ENCODE results near the gene RASSF3. TPM values are rescaled to one million over a fixed set of nuclear protein-coding genes. Genes with fewer than 3 reads are reported as not detected.

RASSF3 gene
- total and polyA plus RNA-seq, 10 of the 15 experiments (the other 5 are each of a cell fraction or from before 2014, with no cell fraction given): 6.9 to 62.4 (median 30.3) TPM

GRCh38 chr12:64720884-64721283 is 110.6 kb downstream of the RASSF3 start:
- no peaks in the 10 kb centered on the region for H3K79me2 ChIP-seq (ENCODE audit: control insufficient read depth, insufficient read depth, low read length)
- no peak for FAIRE-seq
- no peak overlapping the region for H3K4me3 ChIP-seq
- H3K4me1 ChIP-seq (ENCODE audit: control insufficient read depth, insufficient read depth, low read length): no peaks in the 10 kb centered on the region
- no peaks in the 10 kb centered on the region for H3K9me3 ChIP-seq (replicated peaks; ENCODE audit: control insufficient read depth, insufficient read depth, low read length)
- no peaks in the 10 kb centered on the region for H4K20me1 ChIP-seq (ENCODE audit: control insufficient read depth, insufficient read depth)
- no TSS peak for BruUV-seq (replicated peaks)
- no peak overlapping the region for H3K27ac ChIP-seq (ENCODE audit: control insufficient read depth, insufficient read depth)
- POLR2A ChIA-PET: no interaction called here
- in situ Hi-C loops (cut with MboI) (no loop called here), intact Hi-C loops (cut with micrococcal nuclease; ENCODE audit: unreplicated experiment) (no loop called here)
- 94% methylated on average over 1 of the region's 1 CpG for WGBS (ENCODE audit: insufficient coverage, insufficient replicate concordance, low lambda C conversion rate, missing lambda C conversion rate)
- peaks cover 0 to 7% of the 10 kb centered on the region in 2 experiments; a peak in 2 of 4 replicates for H3K36me3 ChIP-seq (ENCODE audit: control insufficient read depth in 2 of 2, insufficient read depth in 2 of 2, low read length in 1 of 2)
- DNase-seq (ENCODE audit: low read depth, low spot score): no peak
- H3K9ac ChIP-seq (ENCODE audit: control insufficient read depth, insufficient read depth, low read length): no peak overlapping the region
- no peak for TF ChIP-seq NFYA (IDR thresholded peaks at IDR 0.05; ENCODE audit: borderline replicate concordance, low read depth, low read length)
- no peak for TF ChIP-seq PRDM15 (CRISPR knock-in tag; IDR thresholded peaks at IDR 0.05)
- TF ChIP-seq, protein P1, sequence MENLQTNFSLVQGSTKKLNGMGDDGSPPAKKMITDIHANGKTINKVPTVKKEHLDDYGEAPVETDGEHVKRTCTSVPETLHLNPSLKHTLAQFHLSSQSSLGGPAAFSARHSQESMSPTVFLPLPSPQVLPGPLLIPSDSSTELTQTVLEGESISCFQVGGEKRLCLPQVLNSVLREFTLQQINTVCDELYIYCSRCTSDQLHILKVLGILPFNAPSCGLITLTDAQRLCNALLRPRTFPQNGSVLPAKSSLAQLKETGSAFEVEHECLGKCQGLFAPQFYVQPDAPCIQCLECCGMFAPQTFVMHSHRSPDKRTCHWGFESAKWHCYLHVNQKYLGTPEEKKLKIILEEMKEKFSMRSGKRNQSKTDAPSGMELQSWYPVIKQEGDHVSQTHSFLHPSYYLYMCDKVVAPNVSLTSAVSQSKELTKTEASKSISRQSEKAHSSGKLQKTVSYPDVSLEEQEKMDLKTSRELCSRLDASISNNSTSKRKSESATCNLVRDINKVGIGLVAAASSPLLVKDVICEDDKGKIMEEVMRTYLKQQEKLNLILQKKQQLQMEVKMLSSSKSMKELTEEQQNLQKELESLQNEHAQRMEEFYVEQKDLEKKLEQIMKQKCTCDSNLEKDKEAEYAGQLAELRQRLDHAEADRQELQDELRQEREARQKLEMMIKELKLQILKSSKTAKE (IDR thresholded peaks at IDR 0.05; ENCODE audit: low read depth, poor library complexity, severe bottlenecking): no peak
- TF ChIP-seq, protein P2, sequence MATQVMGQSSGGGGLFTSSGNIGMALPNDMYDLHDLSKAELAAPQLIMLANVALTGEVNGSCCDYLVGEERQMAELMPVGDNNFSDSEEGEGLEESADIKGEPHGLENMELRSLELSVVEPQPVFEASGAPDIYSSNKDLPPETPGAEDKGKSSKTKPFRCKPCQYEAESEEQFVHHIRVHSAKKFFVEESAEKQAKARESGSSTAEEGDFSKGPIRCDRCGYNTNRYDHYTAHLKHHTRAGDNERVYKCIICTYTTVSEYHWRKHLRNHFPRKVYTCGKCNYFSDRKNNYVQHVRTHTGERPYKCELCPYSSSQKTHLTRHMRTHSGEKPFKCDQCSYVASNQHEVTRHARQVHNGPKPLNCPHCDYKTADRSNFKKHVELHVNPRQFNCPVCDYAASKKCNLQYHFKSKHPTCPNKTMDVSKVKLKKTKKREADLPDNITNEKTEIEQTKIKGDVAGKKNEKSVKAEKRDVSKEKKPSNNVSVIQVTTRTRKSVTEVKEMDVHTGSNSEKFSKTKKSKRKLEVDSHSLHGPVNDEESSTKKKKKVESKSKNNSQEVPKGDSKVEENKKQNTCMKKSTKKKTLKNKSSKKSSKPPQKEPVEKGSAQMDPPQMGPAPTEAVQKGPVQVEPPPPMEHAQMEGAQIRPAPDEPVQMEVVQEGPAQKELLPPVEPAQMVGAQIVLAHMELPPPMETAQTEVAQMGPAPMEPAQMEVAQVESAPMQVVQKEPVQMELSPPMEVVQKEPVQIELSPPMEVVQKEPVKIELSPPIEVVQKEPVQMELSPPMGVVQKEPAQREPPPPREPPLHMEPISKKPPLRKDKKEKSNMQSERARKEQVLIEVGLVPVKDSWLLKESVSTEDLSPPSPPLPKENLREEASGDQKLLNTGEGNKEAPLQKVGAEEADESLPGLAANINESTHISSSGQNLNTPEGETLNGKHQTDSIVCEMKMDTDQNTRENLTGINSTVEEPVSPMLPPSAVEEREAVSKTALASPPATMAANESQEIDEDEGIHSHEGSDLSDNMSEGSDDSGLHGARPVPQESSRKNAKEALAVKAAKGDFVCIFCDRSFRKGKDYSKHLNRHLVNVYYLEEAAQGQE (IDR thresholded peaks at IDR 0.05; ENCODE audit: low read depth, low read length): no peak
- no peak for TF ChIP-seq EED (IDR thresholded peaks at IDR 0.05; ENCODE audit: low read depth)
- TF ChIP-seq RAD51 (IDR thresholded peaks at IDR 0.05): no peak
- TF ChIP-seq MTA2 (IDR thresholded peaks at IDR 0.05; ENCODE audit: low read depth): no peak
- no peak for TF ChIP-seq MTA3 (IDR thresholded peaks at IDR 0.05; ENCODE audit: borderline replicate concordance, low read length)
- TF ChIP-seq, protein P3, sequence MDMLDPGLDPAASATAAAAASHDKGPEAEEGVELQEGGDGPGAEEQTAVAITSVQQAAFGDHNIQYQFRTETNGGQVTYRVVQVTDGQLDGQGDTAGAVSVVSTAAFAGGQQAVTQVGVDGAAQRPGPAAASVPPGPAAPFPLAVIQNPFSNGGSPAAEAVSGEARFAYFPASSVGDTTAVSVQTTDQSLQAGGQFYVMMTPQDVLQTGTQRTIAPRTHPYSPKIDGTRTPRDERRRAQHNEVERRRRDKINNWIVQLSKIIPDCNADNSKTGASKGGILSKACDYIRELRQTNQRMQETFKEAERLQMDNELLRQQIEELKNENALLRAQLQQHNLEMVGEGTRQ (IDR thresholded peaks at IDR 0.05; ENCODE audit: borderline replicate concordance, low read depth, low read length): no peak
- TF ChIP-seq NR2C1 (IDR thresholded peaks at IDR 0.05): no peak
- TF ChIP-seq USF1 (IDR thresholded peaks at IDR 0.05; ENCODE audit: borderline replicate concordance, extremely low read length, insufficient read depth, low read depth, low read length): no peak
- no peak for TF ChIP-seq NFXL1 (IDR thresholded peaks at IDR 0.05; ENCODE audit: borderline replicate concordance)
- no peak overlapping the region for H3K4me2 ChIP-seq (ENCODE audit: control insufficient read depth, insufficient read depth)
- H3K27me3 ChIP-seq (replicated peaks in 1 of 2; ENCODE audit: control insufficient read depth in 2 of 2, insufficient read depth in 2 of 2, low read length in 1 of 2): no peaks in the 10 kb centered on the region
- no peak for ATAC-seq
- no peak overlapping the region for H2AFZ ChIP-seq (ENCODE audit: control insufficient read depth, low read depth, low read length)
- SMC1A ChIA-PET (ENCODE audit: uncharacterized antibody, unreplicated experiment): no interaction called here
- RAD21 ChIA-PET (ENCODE audit: unreplicated experiment): no interaction called here
- CTCF ChIA-PET: no interaction called here
